Endothelial cell of umbilical vein (primary cell): ENCODE measurements around the gene ZNF423. TPM values are rescaled to one million over a fixed set of nuclear protein-coding genes. Genes with fewer than 3 reads are reported as not detected.

Experiments used
- BruUV-seq: library from RNA; stranded (reverse); fragments of 400-500 nt; replicated peaks from 2 replicates; lab custom pipeline; 2021; lab: Mats Ljungman, UMichigan
- CTCF ChIA-PET: fragments of 300-600, 350-600 bp; sonication (Branson Sonifier 250); formaldehyde crosslinking; loops from one replicate; lab custom pipeline; 2021; ENCODE audit warnings: antibody characterized with exemption, inconsistent platforms; lab: Charles Lee
- POLR2A ChIA-PET: fragments of 300-600, 350-600 bp; sonication (Branson Sonifier 250); formaldehyde crosslinking; loops from one replicate; lab custom pipeline; 2021; ENCODE audit warnings: antibody characterized with exemption, inconsistent platforms; lab: Charles Lee
- DNase-seq: peaks from one replicate; pipeline ENCODE4 v3.0.0-alpha.2; 2011; ENCODE audit warnings: low read depth, low spot score
- FAIRE-seq: peaks from 2 replicates; lab custom pipeline; 2011; peaks lifted over from hg19 to GRCh38; lab: Jason Lieb, UNC
- H2AFZ ChIP-seq: 2 replicates; pipeline ENCODE4 v1.6.0; 2012; ENCODE audit warnings: low read depth, low read length, control low read depth, inconsistent platforms
- H3K27ac ChIP-seq: 2 replicates; pipeline ENCODE4 v1.5.1; 2011; ENCODE audit warnings: low read depth, mild to moderate bottlenecking, control low read depth, low read length, moderate library complexity; ENCODE audit not compliant: insufficient read depth
- H3K27me3 ChIP-seq, 2 experiments: 2 replicates each; pipeline versions ENCODE4 v1.6.0 to v1.6.1; 2011; ENCODE audit warnings: low read length in 2 of 2, mixed read lengths in 1 of 2; ENCODE audit not compliant: control insufficient read depth in 2 of 2, insufficient read depth in 2 of 2
- H3K36me3 ChIP-seq, 2 experiments: 2 replicates in 1 of 2; 3 replicates in 1 of 2; pipeline ENCODE4 v1.5.1; 2011; ENCODE audit warnings: low read length in 2 of 2, mild to moderate bottlenecking in 1 of 2, moderate library complexity in 1 of 2; ENCODE audit not compliant: control insufficient read depth in 2 of 2, insufficient read depth in 2 of 2; ENCODE audit errors: extremely low read depth in 1 of 2
- H3K4me1 ChIP-seq: 3 replicates; pipeline ENCODE4 v1.5.1; 2011; ENCODE audit warnings: mild to moderate bottlenecking, low read length; ENCODE audit not compliant: control insufficient read depth, insufficient read depth; ENCODE audit errors: extremely low read depth
- H3K4me2 ChIP-seq: 2 replicates; pipeline ENCODE4 v1.6.1; 2011; ENCODE audit warnings: low read length, control low read depth, mixed read lengths; ENCODE audit not compliant: insufficient read depth
- H3K4me3 ChIP-seq, 3 experiments: fragments of 200-600 bp in 1 of 3; sonication (generic), shearing (Covaris generic) in 1 of 3; replicated peaks in 1 of 3; 2 replicates each; pipeline ENCODE4 v1.5.1; 2011 to 2016; ENCODE audit warnings: control low read depth in 3 of 3, low read length in 3 of 3, mild to moderate bottlenecking in 2 of 3, inconsistent platforms in 1 of 3, low read depth in 1 of 3, moderate library complexity in 1 of 3; ENCODE audit not compliant: insufficient read depth in 1 of 3
- H3K79me2 ChIP-seq: 2 replicates; pipeline ENCODE4 v1.6.0; 2012; ENCODE audit warnings: low read length, inconsistent platforms; ENCODE audit not compliant: control insufficient read depth, insufficient read depth
- H3K9ac ChIP-seq: replicated peaks from 2 replicates; pipeline ENCODE3; 2011; ENCODE audit warnings: low read length, control low read depth; ENCODE audit not compliant: insufficient read depth; ENCODE audit errors: extremely low read depth
- H3K9me1 ChIP-seq: replicated peaks from 3 replicates; pipeline ENCODE4 v1.6.0; 2011; ENCODE audit warnings: mild to moderate bottlenecking, low read length; ENCODE audit not compliant: control insufficient read depth, insufficient read depth; ENCODE audit errors: extremely low read depth
- H3K9me3 ChIP-seq: replicated peaks from 2 replicates; pipeline ENCODE4 v1.5.1; 2012; ENCODE audit warnings: low read length, inconsistent platforms; ENCODE audit not compliant: control insufficient read depth, insufficient read depth
- H4K20me1 ChIP-seq: replicated peaks from 2 replicates; pipeline ENCODE3; 2011; ENCODE audit warnings: mild to moderate bottlenecking, low read length; ENCODE audit not compliant: control insufficient read depth, insufficient read depth; ENCODE audit errors: extremely low read depth
- CTCF ChIP-seq, 2 donors: IDR thresholded peaks; 1 replicate in 1 of 2; 2 replicates in 1 of 2; pipeline ENCODE4 v1.5.1; 2011; ENCODE audit warnings: low read length in 2 of 2, mild to moderate bottlenecking in 2 of 2, moderate library complexity in 2 of 2, control low read depth in 1 of 2, inconsistent platforms in 1 of 2, low read depth in 1 of 2; ENCODE audit not compliant: insufficient read depth in 1 of 2; ENCODE audit errors: extremely low read depth in 1 of 2
- EZH2 ChIP-seq: IDR thresholded peaks from 2 replicates; pipeline ENCODE4 v1.6.1; 2012; ENCODE audit warnings: borderline replicate concordance, low read depth, mild to moderate bottlenecking, moderate library complexity, low read length, inconsistent platforms; ENCODE audit not compliant: severe bottlenecking
- FOS ChIP-seq: IDR thresholded peaks from 2 replicates; pipeline ENCODE4 v1.6.1; 2011; ENCODE audit warnings: mild to moderate bottlenecking, low read length, moderate library complexity, borderline replicate concordance; ENCODE audit not compliant: insufficient read depth
- GATA2 ChIP-seq: IDR thresholded peaks from 2 replicates; pipeline ENCODE4 v1.7.0; 2011; ENCODE audit warnings: low read depth, mild to moderate bottlenecking, moderate library complexity, mixed read lengths, low read length; ENCODE audit not compliant: insufficient read length, insufficient read depth
- JUN ChIP-seq: IDR thresholded peaks from 2 replicates; pipeline ENCODE4 v1.6.1; 2011; ENCODE audit warnings: borderline replicate concordance, low read depth; ENCODE audit not compliant: insufficient read length, insufficient read depth
- MAX ChIP-seq: IDR thresholded peaks from 2 replicates; pipeline ENCODE4 v1.6.1; 2011; ENCODE audit not compliant: insufficient read depth, insufficient read length
- MYC ChIP-seq: IDR thresholded peaks from one replicate; pipeline ENCODE4 v1.6.1; 2011; ENCODE audit warnings: mild to moderate bottlenecking, low read depth, low read length
- POLR2A ChIP-seq: IDR thresholded peaks from 2 replicates; pipeline ENCODE4 v1.6.1; 2012; ENCODE audit warnings: low read depth, mild to moderate bottlenecking, control low read depth, low read length
- POLR2AphosphoS5 ChIP-seq: IDR thresholded peaks from 2 replicates; pipeline ENCODE4 v1.6.1; 2012; ENCODE audit warnings: low read depth, mild to moderate bottlenecking, control low read depth, low read length, moderate library complexity; ENCODE audit not compliant: insufficient read depth
- dilution Hi-C: fragments of 300-500 bp; cut with MboI; formaldehyde crosslinking; loops from one replicate; pipeline ENCODE4 v1.15.0; 2019; ENCODE audit warnings: low sequenced_read_pairs; ENCODE audit not compliant: extremely low pct_ligation_motif_present
- intact Hi-C: fragments of 100-400 bp; cut with micrococcal nuclease; formaldehyde crosslinking; loops from one replicate; pipeline ENCODE4 v1.10.0; 2022
- polyA plus RNA-seq, 4 experiments: library from polyadenylated mRNA; depleted of rRNA in 3 of 4; stranded (reverse) in 3 of 4; unstranded in 1 of 4; fragments of >200 nt; gene quantifications; 2 replicates each; pipeline versions ENCODE4 v1.2.1 to v1.2.3, GENCODE V29; 2011 to 2012; ENCODE audit warnings: missing spikeins in 1 of 4
- total RNA-seq: library from RNA; stranded (reverse); gene quantifications from 2 replicates; pipeline ENCODE4 v1.2.3, GENCODE V29; 2021

The ZNF423 gene
- total and polyA plus RNA-seq, 2 donors (not counting 3 experiments of a cell fraction or from before 2014, with no cell fraction given) = 2.2 to 8.1 TPM

- TF ChIP-seq POLR2AphosphoS5 = no peak
- TF ChIP-seq FOS = no peak
- TF ChIP-seq POLR2A = no peak
- TF ChIP-seq GATA2 = no peak
- TF ChIP-seq JUN = no peak
- no peak for TF ChIP-seq EZH2
- TF ChIP-seq MAX = no peak
- no peak for TF ChIP-seq MYC
- TF ChIP-seq CTCF (IDR thresholded peaks at IDR 0.05; ENCODE audit: extremely low read depth in 1 of 2, insufficient read depth in 1 of 2, low read depth in 1 of 2, low read length in 2 of 2) = no peak
- no peak overlapping the region for H3K27ac ChIP-seq
- POLR2A ChIA-PET = no interaction called here
- H3K9me1 ChIP-seq = no peaks in the 10 kb centered on the region
- no TSS peak for BruUV-seq
- H3K4me3 ChIP-seq = no peak overlapping the region
- H3K9me3 ChIP-seq = no peaks in the 10 kb centered on the region
- H4K20me1 ChIP-seq = no peaks in the 10 kb centered on the region
- peaks cover 10% of the 10 kb centered on the region for H3K4me1 ChIP-seq
- FAIRE-seq (no peak), DNase-seq (peak; percentile 17)
- H3K9ac ChIP-seq = no peak overlapping the region
- dilution Hi-C loops (no loop called here), intact Hi-C loops (no loop called here)
- no peaks in the 10 kb centered on the region for H3K36me3 ChIP-seq
- no peak overlapping the region for H2AFZ ChIP-seq
- CTCF ChIA-PET = interaction anchor here (0.8 to 2.2 kb wide), 2 partner anchors 15 to 18 kb away, joined by 5 to 9 read pairs; no protein-coding TSS in a partner anchor
- no peaks in the 10 kb centered on the region for H3K27me3 ChIP-seq
- no peaks in the 10 kb centered on the region for H3K79me2 ChIP-seq
- H3K4me2 ChIP-seq = peak overlapping the region; percentile 42
Measured at GRCh38 chr16:49610983-49611382, 244.9 kb downstream of the ZNF423 start.
